H9 (cell line): Measurements from ENCODE around the gene ARHGAP40. TPM values are rescaled to one million over a fixed set of nuclear protein-coding genes. Genes with fewer than 3 reads are reported as not detected.
A peak's percentile ranks its signal among the peaks of the same experiment; 100 is the strongest.

Experiments
- DNase-seq: peaks from one replicate; pipeline ENCODE4 v3.0.0-alpha.2; 2017
- H2AFZ ChIP-seq: one replicate; pipeline ENCODE4 v1.6.1; 2013; ENCODE audit warnings: mild to moderate bottlenecking, low read length, control low read depth, moderate library complexity
- H2AK5ac ChIP-seq: 2 replicates; pipeline ENCODE4 v1.6.1; 2013; ENCODE audit warnings: low read length, control low read depth, mixed read lengths; ENCODE audit not compliant: insufficient read length
- H2BK120ac ChIP-seq: one replicate; pipeline ENCODE4 v1.6.1; 2013; ENCODE audit warnings: low read depth, mild to moderate bottlenecking, low read length, control low read depth, inconsistent platforms; ENCODE audit not compliant: poor library complexity, severe bottlenecking
- H2BK12ac ChIP-seq: 2 replicates; pipeline ENCODE4 v1.6.1; 2013; ENCODE audit warnings: low read length, control low read depth, mixed read lengths, low read depth; ENCODE audit not compliant: insufficient read length
- H2BK15ac ChIP-seq: 2 replicates; pipeline ENCODE4 v1.6.1; 2013; ENCODE audit warnings: low read depth, low read length, control low read depth
- H2BK20ac ChIP-seq: one replicate; pipeline ENCODE4 v1.6.1; 2013; ENCODE audit warnings: low read depth, mild to moderate bottlenecking, low read length, control low read depth, inconsistent platforms; ENCODE audit not compliant: poor library complexity, severe bottlenecking
- H2BK5ac ChIP-seq: 2 replicates; pipeline ENCODE4 v1.6.1; 2013; ENCODE audit warnings: low read length, control low read depth, mixed read lengths; ENCODE audit not compliant: insufficient read length
- H3K14ac ChIP-seq: 2 replicates; pipeline ENCODE4 v1.6.1; 2013; ENCODE audit warnings: low read length, control low read depth; ENCODE audit not compliant: insufficient read depth
- H3K18ac ChIP-seq: 2 replicates; pipeline ENCODE4 v1.6.1; 2013; ENCODE audit warnings: low read depth, mild to moderate bottlenecking, mixed read lengths, low read length, control low read depth; ENCODE audit not compliant: insufficient read length
- H3K23ac ChIP-seq: 2 replicates; pipeline ENCODE4 v1.6.1; 2013; ENCODE audit warnings: low read length, control low read depth, mixed read lengths, low read depth; ENCODE audit not compliant: insufficient read length
- H3K23me2 ChIP-seq: 2 replicates; pipeline ENCODE4 v1.6.1; 2013; ENCODE audit warnings: low read depth, mild to moderate bottlenecking, mixed read lengths, low read length, control low read depth; ENCODE audit not compliant: insufficient read length, poor library complexity, severe bottlenecking
- H3K27ac ChIP-seq: 2 replicates; pipeline ENCODE4 v1.5.1; 2013; ENCODE audit warnings: low read length, control low read depth, mixed read lengths, low read depth; ENCODE audit not compliant: insufficient read length
- H3K27me3 ChIP-seq: 2 replicates; pipeline ENCODE4 v1.6.1; 2013; ENCODE audit warnings: low read length, control low read depth, inconsistent platforms; ENCODE audit not compliant: insufficient read depth
- H3K4ac ChIP-seq: 2 replicates; pipeline ENCODE4 v1.6.1; 2013; ENCODE audit warnings: low read depth, mild to moderate bottlenecking, control low read depth, inconsistent platforms, low read length, moderate library complexity
- H3K4me1 ChIP-seq: 2 replicates; pipeline ENCODE4 v1.6.1; 2013; ENCODE audit warnings: low read length, control low read depth, inconsistent platforms; ENCODE audit not compliant: insufficient read depth
- H3K4me2 ChIP-seq: 2 replicates; pipeline ENCODE4 v1.6.1; 2013; ENCODE audit warnings: low read length, control low read depth, mixed read lengths; ENCODE audit not compliant: insufficient read length, insufficient read depth
- H3K56ac ChIP-seq: 2 replicates; pipeline ENCODE4 v1.6.1; 2013; ENCODE audit warnings: low read depth, mild to moderate bottlenecking, mixed read lengths, low read length, control low read depth; ENCODE audit not compliant: insufficient read length
- H3K79me1 ChIP-seq: 2 replicates; pipeline ENCODE4 v1.6.1; 2013; ENCODE audit warnings: low read depth, mild to moderate bottlenecking, moderate library complexity, low read length, control low read depth, inconsistent platforms; ENCODE audit not compliant: insufficient read depth, poor library complexity, severe bottlenecking
- H3K79me2 ChIP-seq: 2 replicates; pipeline ENCODE4 v1.6.1; 2013; ENCODE audit warnings: low read length, control low read depth, inconsistent platforms; ENCODE audit not compliant: insufficient read depth
- H3K9ac ChIP-seq: 2 replicates; pipeline ENCODE4 v1.6.1; 2013; ENCODE audit warnings: low read length, control low read depth, mixed read lengths; ENCODE audit not compliant: insufficient read length; ENCODE audit errors: extremely low read depth
- H3K9me3 ChIP-seq: one replicate; pipeline ENCODE4 v1.6.1; 2013; ENCODE audit warnings: low read depth, low read length, inconsistent platforms; ENCODE audit not compliant: control insufficient read depth
- H3T11ph ChIP-seq: one replicate; pipeline ENCODE4 v1.6.1; 2013; ENCODE audit warnings: mild to moderate bottlenecking, low read length, control low read depth, inconsistent platforms
- H4K20me1 ChIP-seq: one replicate; pipeline ENCODE4 v1.6.1; 2013; ENCODE audit not compliant: control insufficient read depth, insufficient read length, insufficient read depth
- H4K5ac ChIP-seq: 2 replicates; pipeline ENCODE4 v1.6.1; 2013; ENCODE audit warnings: low read depth, mild to moderate bottlenecking, mixed read lengths, low read length, control low read depth; ENCODE audit not compliant: insufficient read length
- H4K8ac ChIP-seq: replicated peaks from 2 replicates; pipeline ENCODE4 v1.6.1; 2013; ENCODE audit warnings: low read length, control low read depth, mixed read lengths, low read depth; ENCODE audit not compliant: insufficient read length
- H4K91ac ChIP-seq: 2 replicates; pipeline ENCODE4 v1.6.1; 2013; ENCODE audit warnings: low read depth, mild to moderate bottlenecking, moderate library complexity, mixed read lengths, low read length, control low read depth; ENCODE audit not compliant: insufficient read length
- H3K27ac Mint-ChIP-seq, 3 experiments: 2 replicates in 2 of 3; 3 replicates in 1 of 3; pipeline ENCODE4 v1.8.0; 2020 to 2021; ENCODE audit warnings: mixed read lengths in 3 of 3, mild to moderate bottlenecking in 1 of 3, moderate library complexity in 1 of 3
- H3K27me3 Mint-ChIP-seq: 2 replicates; pipeline ENCODE4 v1.8.0; 2021; ENCODE audit warnings: low read depth, mild to moderate bottlenecking, moderate library complexity, mixed read lengths
- H3K36me3 Mint-ChIP-seq, 3 experiments: 2 replicates in 2 of 3; 3 replicates in 1 of 3; pipeline ENCODE4 v1.8.0; 2020 to 2021; ENCODE audit warnings: low read depth in 3 of 3, mixed read lengths in 3 of 3; ENCODE audit not compliant: insufficient read depth in 1 of 3
- H3K4me1 Mint-ChIP-seq, 2 experiments: 2 replicates each; pipeline ENCODE4 v1.8.0; 2020; ENCODE audit warnings: mixed read lengths in 2 of 2
- H3K4me3 Mint-ChIP-seq, 2 experiments: 2 replicates in 1 of 2; 3 replicates in 1 of 2; pipeline ENCODE4 v1.8.0; 2020 to 2021; ENCODE audit warnings: mild to moderate bottlenecking in 2 of 2, mixed read lengths in 2 of 2, moderate library complexity in 1 of 2
- H3K9me3 Mint-ChIP-seq, 2 experiments: 2 replicates in 1 of 2; 3 replicates in 1 of 2; pipeline ENCODE4 v1.8.0; 2020; ENCODE audit warnings: mild to moderate bottlenecking in 2 of 2, mixed read lengths in 2 of 2, moderate library complexity in 1 of 2
- WGBS: extraction: QIAGEN DNeasy Blood & Tissue Kit; methylation state at CpG from one replicate; pipeline ENCODE4 v1.1.7; 2013; ENCODE audit warnings: missing lambda C conversion rate, low lambda C conversion rate, mixed read lengths; ENCODE audit not compliant: insufficient read length; ENCODE audit errors: extremely low coverage; 5-methylcytosine and 5-hydroxymethylcytosine counted together
- total RNA-seq: library from RNA; stranded (reverse); gene quantifications from 2 replicates; pipeline ENCODE4 v1.2.1, GENCODE V29; 2021
- TF ChIP-seq, protein P1 (sequence below): fragments of 200-600 bp; sonication (generic); conservative IDR thresholded peaks from 3 replicates; pipeline ENCODE4 v1.8.0; 2021; ENCODE audit warnings: antibody characterized with exemption, mild to moderate bottlenecking

ARHGAP40 gene
- total RNA-seq, 1 experiment from 2014 or later = 0.17 TPM

DNA sequence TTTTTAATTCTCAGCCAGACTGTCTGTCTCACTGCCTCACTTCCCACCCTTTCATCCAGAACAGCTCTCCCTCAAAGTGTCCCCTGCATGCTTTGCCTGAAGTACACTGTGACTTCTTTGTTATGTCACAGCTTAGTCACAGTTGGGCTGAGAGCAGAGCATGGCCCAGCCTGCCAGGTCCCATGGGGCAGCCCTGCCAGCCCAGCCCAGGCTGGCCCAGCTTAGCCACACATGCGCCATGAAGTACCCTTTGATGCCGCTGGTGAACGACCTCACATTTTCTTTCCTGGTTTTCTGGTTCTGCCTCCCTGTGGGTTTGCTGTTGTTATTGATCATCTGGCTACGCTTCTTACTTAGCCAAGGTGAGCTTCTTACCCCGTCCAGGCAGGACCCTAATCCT is 20.6 kb upstream of the ARHGAP40 start, which contains the start of gene ADIG:
TSS of gene ADIG (plus strand) at position 185 of the 400 bp plus-strand sequence. CDS start at position 239, 54 bp downstream.
- no peak within 1 kb of the TSS for H2AFZ ChIP-seq
- no peak within 1 kb of the TSS for H3K4me3 Mint-ChIP-seq
- TF ChIP-seq, protein P1, sequence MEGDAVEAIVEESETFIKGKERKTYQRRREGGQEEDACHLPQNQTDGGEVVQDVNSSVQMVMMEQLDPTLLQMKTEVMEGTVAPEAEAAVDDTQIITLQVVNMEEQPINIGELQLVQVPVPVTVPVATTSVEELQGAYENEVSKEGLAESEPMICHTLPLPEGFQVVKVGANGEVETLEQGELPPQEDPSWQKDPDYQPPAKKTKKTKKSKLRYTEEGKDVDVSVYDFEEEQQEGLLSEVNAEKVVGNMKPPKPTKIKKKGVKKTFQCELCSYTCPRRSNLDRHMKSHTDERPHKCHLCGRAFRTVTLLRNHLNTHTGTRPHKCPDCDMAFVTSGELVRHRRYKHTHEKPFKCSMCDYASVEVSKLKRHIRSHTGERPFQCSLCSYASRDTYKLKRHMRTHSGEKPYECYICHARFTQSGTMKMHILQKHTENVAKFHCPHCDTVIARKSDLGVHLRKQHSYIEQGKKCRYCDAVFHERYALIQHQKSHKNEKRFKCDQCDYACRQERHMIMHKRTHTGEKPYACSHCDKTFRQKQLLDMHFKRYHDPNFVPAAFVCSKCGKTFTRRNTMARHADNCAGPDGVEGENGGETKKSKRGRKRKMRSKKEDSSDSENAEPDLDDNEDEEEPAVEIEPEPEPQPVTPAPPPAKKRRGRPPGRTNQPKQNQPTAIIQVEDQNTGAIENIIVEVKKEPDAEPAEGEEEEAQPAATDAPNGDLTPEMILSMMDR = no peak

More for the DNA sequence above, 20.6 kb upstream of the ARHGAP40 start, which contains the start of gene ADIG:
- H3K27ac Mint-ChIP-seq = peak within 1 kb of the TSS; percentile 18 to 68 (median 57); a peak in 4 of 7 replicates
- no CpG with 5 or more reads among the region's 5 CpGs for WGBS
- peaks cover 1% of the 10 kb centered on the region; the same call in 1 of the 2 replicates for H3K27me3 Mint-ChIP-seq
- no peak within 1 kb of the TSS for H2BK12ac ChIP-seq
- no peaks in the 10 kb centered on the region for H3K4me1 ChIP-seq
- H2AK5ac ChIP-seq = no peak within 1 kb of the TSS
- no peak within 1 kb of the TSS for H4K8ac ChIP-seq
- H2BK120ac ChIP-seq = no peak within 1 kb of the TSS
- no peak within 1 kb of the TSS for H3K9ac ChIP-seq
- no peaks in the 10 kb centered on the region for H4K20me1 ChIP-seq
- H3T11ph ChIP-seq = no peak within 1 kb of the TSS
- H4K5ac ChIP-seq = no peak within 1 kb of the TSS
- H4K91ac ChIP-seq = no peak within 1 kb of the TSS
- H2BK20ac ChIP-seq = no peak within 1 kb of the TSS
- H3K79me2 ChIP-seq = no peaks in the 10 kb centered on the region
- no peaks in the 10 kb centered on the region for H3K23me2 ChIP-seq
- H2BK15ac ChIP-seq = no peak within 1 kb of the TSS
- no peak within 1 kb of the TSS for H3K4me2 ChIP-seq
- H3K56ac ChIP-seq = no peak within 1 kb of the TSS
- DNase-seq = no peak
- no peak within 1 kb of the TSS; the same call in 1 of the 2 replicates for H3K14ac ChIP-seq
- H3K27ac ChIP-seq = no peak within 1 kb of the TSS
- no peaks in the 10 kb centered on the region for H3K9me3 Mint-ChIP-seq
- no peak within 1 kb of the TSS for H3K23ac ChIP-seq
- no peaks in the 10 kb centered on the region for H3K79me1 ChIP-seq
- H3K4ac ChIP-seq = no peak within 1 kb of the TSS
- H3K4me1 Mint-ChIP-seq = peaks cover 32 to 41% of the 10 kb centered on the region in 2 experiments
- H3K18ac ChIP-seq = no peak within 1 kb of the TSS
- no peaks in the 10 kb centered on the region for H3K27me3 ChIP-seq
- H3K36me3 Mint-ChIP-seq = 0 out of 7 replicates have a peak, but pooled peaks cover 0 to under 1% (median 0%) of the 10 kb centered on the region in 3 experiments
- H2BK5ac ChIP-seq = no peak within 1 kb of the TSS
- H3K9me3 ChIP-seq = no peaks in the 10 kb centered on the region
